GM19463 (cell line): ENCODE measurements around the gene LNX2.
A peak's percentile ranks its signal among the peaks of the same experiment; 100 is the strongest.

Experiments used
- ATAC-seq: cut with Tn5 transposase; IDR thresholded peaks from one replicate; pipeline ENCODE4 v1.9.1; 2021; ENCODE audit warnings: mild to moderate bottlenecking, moderate library complexity; ENCODE audit not compliant: unreplicated experiment

The LNX2 gene

GRCh38 chr13:27617881-27618321, 2.4 kb downstream of the LNX2 start:
- no peak for ATAC-seq

GRCh38 chr13:27613628-27614027, 6.7 kb downstream of the LNX2 start:
- ATAC-seq: no peak

- ATAC-seq: no peak
Observed at GRCh38 chr13:27607125-27607524, 13.2 kb downstream of the LNX2 start.

DNA sequence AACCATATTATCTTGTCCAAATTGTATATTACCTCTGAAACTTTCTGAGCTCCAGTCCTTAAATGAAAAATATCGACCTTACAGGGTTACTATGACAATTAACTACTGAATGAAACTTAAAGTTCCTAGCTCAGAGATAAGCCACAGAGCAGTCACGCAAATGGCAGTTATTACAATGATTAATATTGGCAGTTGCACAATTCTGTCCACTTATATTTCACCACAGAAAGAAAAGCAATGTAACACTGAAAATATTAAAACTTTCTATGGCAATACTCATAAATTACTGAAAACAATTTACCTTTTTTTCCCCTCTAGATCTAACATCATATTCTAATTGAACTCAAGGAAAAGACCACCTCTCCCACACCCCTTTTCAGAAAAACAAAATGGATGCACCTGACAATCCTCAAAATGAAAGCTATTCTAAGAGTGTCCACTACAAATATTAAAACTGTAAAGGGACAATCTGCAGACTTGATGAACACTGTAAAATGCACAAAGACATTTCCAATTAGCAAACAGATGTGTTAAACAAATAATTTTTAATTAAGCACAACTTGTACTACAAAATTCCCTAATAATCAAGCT, 14.6 kb downstream of the LNX2 start:
- no peak for ATAC-seq

DNA sequence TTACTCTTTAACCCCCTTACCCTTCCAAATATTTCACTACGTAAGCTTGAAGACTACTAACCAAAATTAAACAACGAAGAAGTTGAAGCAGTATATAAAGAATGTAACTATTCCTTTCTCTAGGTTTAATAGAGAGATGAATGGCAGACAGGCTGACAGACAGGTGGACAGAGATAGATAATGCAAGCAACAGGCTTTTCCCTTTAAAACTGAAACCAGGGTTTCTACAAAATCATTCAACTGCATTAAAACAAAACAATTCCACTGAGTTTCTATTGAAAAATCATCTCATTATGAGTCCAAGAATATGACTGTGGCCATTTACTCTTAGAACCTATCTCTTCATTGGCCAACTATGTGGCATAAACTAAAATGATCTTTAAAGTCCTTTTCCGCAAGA, 15.2 kb downstream of the LNX2 start:
- no peak for ATAC-seq

DNA sequence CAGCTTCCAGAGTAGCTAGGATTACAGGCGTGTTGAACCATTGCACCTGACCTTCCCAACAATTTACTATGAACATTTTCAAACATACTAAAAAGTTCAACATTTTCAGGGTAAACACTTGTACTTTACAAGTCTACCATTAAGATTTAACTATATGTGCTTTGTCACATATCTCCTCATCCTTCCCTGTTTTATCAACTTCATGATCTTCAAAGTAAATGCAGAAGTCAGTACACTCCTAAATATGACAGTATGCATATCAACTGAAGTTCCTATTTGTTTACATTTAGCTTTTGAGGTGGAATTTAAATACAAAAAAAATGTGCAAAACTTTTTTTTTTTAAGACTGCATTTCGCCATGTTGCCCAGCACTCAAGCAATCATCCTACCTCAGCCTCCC, 18.5 kb downstream of the LNX2 start:
- ATAC-seq: no peak

DNA sequence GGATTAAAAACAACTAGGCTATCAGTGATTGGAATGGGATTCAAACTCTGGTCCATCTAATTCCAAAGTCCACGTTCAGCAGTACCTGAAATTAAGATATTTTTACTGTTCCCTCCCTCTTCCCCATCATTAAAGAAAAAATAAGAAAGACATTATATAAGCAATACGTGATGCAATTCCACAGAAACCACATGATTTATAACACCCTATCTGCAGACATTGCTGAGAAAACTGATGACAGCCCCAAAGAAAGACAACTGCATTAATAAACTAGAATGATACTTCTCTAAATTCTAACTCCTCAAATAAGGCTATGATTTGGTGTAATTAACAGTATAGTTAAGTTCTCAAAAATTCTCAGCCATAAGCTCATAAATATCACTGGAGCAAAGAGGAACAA, 19.1 kb downstream of the LNX2 start:
- no peak for ATAC-seq

DNA sequence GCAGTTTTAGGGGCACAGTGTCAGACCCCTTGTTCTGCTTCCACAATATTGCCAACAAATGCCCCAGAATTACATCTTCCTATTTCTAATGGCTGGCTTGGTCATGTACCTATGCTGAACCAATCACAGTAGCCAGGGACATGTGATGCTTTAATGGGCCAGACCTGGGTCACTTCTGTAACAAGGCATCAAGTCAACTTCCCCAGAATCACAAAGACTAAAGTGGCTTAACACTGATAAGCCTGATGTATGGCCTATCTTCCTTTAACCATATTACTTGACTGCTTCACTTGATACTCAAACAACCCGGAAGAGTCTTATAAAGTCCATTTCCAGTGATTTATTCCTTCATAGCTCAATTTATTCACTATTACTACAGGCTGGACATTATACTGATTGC, 19.6 kb downstream of the LNX2 start:
- no peak for ATAC-seq

DNA sequence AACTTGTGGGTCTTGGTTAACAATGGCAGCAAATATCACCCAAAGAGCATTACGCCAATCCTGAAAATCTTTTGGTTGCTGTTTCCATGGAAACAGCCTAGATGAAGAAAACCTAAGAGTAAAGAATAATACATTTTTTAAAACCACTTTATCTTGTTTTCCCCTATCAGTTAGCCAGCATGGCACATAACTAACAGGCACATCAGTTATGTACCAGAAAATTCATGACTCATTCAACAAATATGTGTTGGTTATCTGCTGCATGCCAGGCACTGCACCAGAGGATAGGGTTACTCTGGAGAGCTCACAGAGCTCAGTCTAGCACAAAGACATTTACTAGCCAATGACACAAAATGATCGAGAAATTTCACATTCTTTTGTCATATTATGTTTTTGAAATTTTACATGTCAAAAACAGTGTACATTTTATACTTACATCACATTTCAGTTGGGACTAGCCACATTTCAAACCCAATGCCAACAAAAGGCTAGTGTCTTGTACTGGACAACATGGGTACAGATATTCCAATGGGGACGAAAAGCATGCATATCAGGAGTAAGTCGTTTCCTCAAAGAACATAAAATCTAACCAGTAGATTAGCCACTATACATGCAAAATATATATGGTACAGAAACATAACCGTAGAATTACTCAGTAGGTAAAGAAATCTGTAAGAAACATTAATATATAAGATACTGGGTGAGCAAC, 20.3 kb downstream of the LNX2 start:
- ATAC-seq: no peak

- ATAC-seq: no peak
Observed at GRCh38 chr13:27599096-27599495, 21.2 kb downstream of the LNX2 start.

- ATAC-seq: peak; percentile 49
Observed at GRCh38 chr13:27595055-27595811, 25.1 kb downstream of the LNX2 start.

DNA sequence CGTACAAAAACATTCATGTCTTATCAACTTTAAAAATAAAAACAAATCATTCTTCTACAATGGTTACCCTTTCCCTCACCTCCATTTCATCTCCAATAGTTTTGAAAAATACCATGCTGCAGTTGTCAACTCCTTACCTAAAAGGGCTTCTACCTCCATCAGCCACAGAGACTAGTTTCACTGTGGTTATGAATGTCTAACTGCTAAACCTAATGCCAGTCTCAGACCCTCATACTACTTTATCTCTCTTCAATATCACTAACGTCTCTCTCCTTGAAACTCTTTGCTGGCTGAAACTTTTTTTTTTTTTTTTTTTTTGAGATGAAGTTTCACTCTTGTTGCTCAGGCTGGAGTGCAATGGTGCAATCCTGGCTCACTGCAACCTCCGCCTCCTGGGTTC, 27.1 kb downstream of the LNX2 start:
- peak; percentile 63 for ATAC-seq

DNA sequence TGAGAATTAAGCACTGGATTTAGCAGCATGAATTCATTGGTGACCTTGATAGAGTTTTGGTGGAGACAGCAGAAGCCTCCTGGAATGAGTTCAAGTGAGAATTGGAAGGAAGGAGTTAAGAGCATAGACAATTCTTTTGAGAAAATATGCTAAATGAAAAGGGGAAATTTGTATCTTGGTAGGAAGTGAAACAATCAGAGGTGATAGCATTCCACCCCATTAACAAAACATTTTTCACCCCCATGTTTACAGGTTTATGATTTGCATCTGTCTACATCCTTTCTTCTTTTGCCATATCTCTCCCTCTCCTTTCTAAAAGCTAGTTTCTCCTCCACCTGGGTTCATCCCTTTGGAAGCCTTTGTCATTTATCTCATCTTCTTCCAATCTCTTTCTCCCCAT, 27.5 kb downstream of the LNX2 start:
- ATAC-seq: peak; percentile 21

DNA sequence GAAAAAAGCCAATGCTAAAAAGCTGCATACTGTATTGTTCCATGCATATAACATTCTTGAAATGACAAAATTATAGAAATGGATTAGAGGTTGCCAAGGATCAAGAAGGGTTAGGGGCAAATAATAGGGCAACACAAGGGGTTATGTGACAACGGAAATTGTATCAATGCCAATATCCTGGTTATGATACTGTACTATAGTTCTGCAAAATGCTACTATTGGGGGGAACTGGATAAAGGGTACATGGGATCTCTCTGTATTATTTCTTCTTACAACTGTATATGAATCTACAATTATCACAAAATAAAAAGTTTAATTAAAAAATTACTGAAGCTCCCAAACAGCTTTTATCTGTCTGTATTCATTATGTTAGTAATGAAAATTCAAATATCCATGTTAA, 31.9 kb downstream of the LNX2 start:
- ATAC-seq: no peak

DNA sequence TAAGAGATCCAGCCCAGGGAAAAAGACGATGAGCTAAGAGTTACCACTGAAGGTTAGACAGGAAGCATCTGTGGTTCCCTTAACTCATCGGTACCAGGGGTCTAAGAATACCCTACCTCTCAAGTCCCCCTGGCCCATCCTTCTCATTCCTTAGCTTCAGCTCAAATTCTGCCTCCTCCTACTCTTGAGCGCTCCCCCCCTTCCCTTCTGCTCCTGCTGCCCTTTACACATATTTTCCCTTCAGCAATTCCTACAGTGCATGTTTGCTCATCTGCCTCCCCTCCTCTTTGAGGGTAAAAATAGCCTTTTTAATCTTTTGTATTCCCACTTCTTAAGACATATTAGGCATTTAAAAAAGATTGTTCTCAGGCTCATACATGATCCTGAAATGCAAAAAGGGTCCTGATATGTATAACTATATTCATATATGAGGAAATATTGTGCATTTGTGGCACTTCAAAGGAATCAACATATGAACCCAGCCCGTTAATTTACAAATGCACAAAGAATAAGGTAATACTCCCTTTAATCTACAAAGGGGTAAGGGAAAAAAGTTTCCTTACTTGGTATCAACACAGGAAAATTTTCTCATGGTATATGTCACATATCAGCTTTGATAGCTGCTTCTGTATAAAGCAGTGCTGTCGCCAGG, 33.1 kb downstream of the LNX2 start:
- ATAC-seq: no peak

GRCh38 chr13:27583645-27584044, 36.7 kb downstream of the LNX2 start:
- no peak for ATAC-seq

- ATAC-seq: no peak
Observed at GRCh38 chr13:27578121-27579030, 42.0 kb downstream of the LNX2 start.

DNA sequence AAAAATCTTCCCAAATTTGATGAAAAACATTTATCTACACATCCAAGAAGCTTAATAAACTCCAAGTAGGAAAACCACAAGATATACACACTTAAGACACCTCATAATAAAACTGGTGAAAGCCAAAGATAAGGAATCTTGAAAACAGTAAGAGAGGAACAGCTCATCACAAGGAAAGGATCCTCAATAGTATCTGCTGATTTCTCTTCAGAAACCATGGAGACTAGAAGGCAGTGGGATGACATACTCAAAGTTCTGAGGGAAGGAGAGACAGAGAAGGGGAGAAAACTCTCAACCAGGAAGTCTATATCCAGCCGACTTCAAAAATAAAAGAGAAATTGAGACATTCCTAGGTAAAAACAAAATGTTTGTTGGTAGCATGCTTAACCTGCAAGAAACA, 45.7 kb downstream of the LNX2 start:
- ATAC-seq: no peak

DNA sequence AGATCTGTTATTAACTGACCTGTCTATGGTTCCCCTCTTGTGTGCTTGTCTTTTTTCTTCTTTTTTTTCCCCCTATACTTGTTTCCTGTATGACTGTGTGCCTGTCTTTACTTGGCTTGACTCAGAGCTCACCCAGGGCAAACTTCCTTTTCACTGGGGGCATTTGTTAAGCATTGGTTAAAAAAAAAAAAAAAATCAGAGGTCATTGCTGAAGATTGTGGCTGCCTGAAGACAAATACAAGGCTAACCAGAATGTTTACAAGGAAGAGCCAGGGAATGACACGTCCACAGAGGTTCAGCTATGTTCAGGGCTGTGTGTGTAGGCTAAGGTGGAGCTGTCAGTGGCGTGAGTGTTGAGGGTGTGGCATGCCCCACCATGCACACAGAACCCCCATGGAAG, 47.1 kb downstream of the LNX2 start:
- no peak for ATAC-seq

GRCh38 chr13:27572234-27572901, 48.0 kb downstream of the LNX2 start:
- no peak for ATAC-seq
